Hematopoietic multipotent progenitor cell treated with erythropoietin and hydrocortisone succinate and interleukin-3 and kit ligand, for 17 days (in vitro differentiated cells): ENCODE results near the gene MAP2K6.

Experiments used
- DNase-seq: peaks from one replicate; pipeline ENCODE4 v3.0.0-alpha.2; 2015; ENCODE audit warnings: low spot score

The MAP2K6 gene

GRCh38 chr17:69579961-69580677, 165.6 kb downstream of the MAP2K6 start:
- no peak for DNase-seq

GRCh38 chr17:69581061-69581961, 166.8 kb downstream of the MAP2K6 start:
- no peak for DNase-seq

GRCh38 chr17:69588316-69588715, 173.8 kb downstream of the MAP2K6 start:
- DNase-seq, result no peak

GRCh38 chr17:69588827-69589239, 174.3 kb downstream of the MAP2K6 start:
- no peak for DNase-seq

GRCh38 chr17:69590671-69591070, 176.2 kb downstream of the MAP2K6 start:
- no peak for DNase-seq

- DNase-seq, result no peak
These were observed 178.3 kb downstream of the MAP2K6 start for GRCh38 chr17:69592692-69593350.

DNA sequence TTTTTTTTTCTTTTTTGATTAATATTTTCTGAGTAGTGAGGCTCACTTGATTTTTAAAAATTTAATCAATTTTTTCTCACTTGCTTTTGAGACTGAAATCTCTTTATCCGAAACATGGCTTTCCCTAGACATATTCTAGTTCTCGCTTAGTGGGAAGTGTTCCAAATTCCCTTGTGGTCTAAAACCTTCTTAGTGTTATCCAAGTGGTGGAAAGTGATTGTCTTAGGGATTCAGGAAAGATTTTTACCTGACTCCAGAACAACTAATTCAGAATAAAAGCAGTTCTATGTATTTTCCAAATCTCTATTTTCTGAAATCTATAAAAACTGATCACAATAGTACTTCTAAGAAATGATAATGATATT, 178.8 kb downstream of the MAP2K6 start:
- DNase-seq, result no peak

- no peak for DNase-seq
These were observed 179.2 kb downstream of the MAP2K6 start for GRCh38 chr17:69593716-69594115.

DNA sequence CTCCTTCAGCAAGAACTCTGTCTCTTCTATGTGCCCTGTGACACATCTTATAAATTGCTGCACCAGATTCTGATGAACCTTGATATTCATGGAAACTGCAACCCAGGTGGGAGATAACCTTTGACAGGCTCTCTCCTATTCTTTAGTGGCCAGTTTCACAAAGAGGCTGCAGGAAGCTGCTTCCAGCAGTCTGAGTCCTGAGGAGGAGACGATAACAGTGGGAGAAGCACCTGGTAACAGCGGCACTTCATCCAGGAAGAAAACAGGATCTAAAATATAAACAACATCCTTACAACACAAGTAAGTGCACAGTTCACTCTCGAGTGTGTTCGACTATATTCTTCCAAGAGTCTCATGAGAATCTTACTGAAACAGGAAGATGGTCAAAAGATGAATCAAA, 180.1 kb downstream of the MAP2K6 start:
- DNase-seq, result no peak

DNA sequence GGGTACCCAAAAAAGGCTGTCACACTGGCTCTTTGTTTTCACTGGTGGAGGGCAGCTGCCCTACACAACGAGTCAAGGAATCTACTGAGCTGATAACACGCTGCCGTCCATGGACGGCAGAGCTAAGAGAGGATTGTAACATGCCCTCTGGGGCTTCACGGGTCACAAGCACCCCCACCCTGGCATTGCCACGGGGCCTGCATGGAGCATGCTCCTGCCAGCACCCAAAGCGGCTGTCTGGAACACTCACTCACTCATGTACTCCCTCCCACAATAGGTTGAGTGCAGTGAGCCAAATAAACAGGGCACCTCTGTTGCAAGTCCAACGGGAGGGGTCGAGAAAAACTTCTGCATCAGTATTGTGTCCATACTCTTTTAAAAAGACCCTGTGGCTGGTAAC, 181.6 kb downstream of the MAP2K6 start:
- DNase-seq, result no peak

DNA sequence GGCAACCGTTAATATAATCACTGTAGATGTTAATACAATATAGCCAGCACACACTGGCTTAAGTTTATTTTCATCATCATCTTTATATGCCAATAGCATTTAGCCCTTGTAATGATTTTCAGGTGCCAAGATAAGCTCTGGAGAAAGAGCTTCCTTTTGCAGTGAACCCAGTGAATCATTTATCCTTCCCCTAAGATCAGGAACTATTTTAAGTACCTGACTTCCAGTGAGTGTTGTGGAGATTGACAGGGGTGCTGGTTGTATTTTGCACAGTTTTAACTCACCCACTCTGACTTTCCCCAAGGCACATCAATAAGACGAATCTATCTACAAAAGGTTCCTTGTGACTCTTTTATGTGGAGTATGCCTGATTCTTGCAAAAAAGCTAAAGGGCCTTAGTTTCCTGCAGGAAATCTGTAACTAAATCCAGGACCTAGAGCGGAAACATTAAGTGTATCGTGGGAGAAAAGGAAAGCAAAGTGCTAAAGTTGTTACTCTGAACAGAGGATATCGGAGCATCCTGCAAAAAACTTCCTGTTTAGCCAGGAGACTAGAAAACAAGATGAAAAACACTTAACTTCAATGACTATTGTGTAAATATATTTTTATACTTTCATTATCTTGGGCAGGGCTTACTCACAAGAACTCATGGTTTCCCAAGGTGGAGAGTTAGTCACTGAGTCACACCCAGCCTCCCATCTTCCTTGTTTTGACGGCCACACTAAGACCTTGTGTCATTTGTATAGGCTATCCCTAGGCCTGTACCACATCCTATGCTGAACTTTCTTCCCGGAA, 183.6 kb downstream of the MAP2K6 start:
- no peak for DNase-seq

DNA sequence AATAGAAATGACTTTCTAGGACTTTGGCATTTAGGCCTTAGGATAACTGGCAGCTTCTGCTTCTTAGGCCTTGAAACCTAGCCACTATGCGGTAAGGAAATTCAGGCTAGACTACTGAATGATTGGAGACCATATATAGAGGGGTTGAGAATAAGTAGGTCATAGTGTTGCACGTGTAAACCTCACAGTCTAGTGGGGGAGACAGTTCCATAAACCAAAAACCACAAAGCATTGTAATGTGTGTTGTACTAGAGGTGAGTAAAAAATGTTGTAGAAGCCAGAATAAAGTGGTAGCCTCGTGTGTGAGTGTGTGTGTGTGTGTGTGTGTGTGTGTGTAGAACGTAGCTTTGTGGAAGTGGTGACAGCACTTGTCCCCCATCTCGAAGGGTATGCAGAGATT, 188.5 kb downstream of the MAP2K6 start:
- DNase-seq, result no peak
